DND-41 (cell line): ENCODE measurements around the gene HTT.

Source experiments
- EZH2 ChIP-seq: IDR thresholded peaks from 3 replicates; pipeline ENCODE4 v1.6.1; 2012; ENCODE audit warnings: borderline replicate concordance, low read depth, mild to moderate bottlenecking, moderate library complexity, low read length, inconsistent platforms; ENCODE audit not compliant: severe bottlenecking
- TF ChIP-seq, protein P1 (sequence below): IDR thresholded peaks from 2 replicates; pipeline ENCODE4 v1.5.1; 2012; ENCODE audit warnings: borderline replicate concordance, low read length, moderate library complexity, mild to moderate bottlenecking; ENCODE audit not compliant: poor library complexity, severe bottlenecking; ENCODE audit errors: extremely low read depth

- TF ChIP-seq, protein P1, sequence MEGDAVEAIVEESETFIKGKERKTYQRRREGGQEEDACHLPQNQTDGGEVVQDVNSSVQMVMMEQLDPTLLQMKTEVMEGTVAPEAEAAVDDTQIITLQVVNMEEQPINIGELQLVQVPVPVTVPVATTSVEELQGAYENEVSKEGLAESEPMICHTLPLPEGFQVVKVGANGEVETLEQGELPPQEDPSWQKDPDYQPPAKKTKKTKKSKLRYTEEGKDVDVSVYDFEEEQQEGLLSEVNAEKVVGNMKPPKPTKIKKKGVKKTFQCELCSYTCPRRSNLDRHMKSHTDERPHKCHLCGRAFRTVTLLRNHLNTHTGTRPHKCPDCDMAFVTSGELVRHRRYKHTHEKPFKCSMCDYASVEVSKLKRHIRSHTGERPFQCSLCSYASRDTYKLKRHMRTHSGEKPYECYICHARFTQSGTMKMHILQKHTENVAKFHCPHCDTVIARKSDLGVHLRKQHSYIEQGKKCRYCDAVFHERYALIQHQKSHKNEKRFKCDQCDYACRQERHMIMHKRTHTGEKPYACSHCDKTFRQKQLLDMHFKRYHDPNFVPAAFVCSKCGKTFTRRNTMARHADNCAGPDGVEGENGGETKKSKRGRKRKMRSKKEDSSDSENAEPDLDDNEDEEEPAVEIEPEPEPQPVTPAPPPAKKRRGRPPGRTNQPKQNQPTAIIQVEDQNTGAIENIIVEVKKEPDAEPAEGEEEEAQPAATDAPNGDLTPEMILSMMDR = no peak
- TF ChIP-seq EZH2 = no peak
These were observed 4.8 kb upstream of the HTT start for GRCh38 chr4:3069661-3070199.
